PC-3 (cell line): ENCODE measurements around the gene KCNH6. TPM values are rescaled to one million over a fixed set of nuclear protein-coding genes. Genes with fewer than 3 reads are reported as not detected.

Experiments used
- ATAC-seq: fragments of 200-7000 bp; cut with Tn5 transposase; 2 replicates; pipeline ENCODE4 v1.9.1; 2020; ENCODE audit warnings: mild to moderate bottlenecking, moderate library complexity
- BruUV-seq: library from RNA; stranded (reverse); fragments of 400-500 nt; replicated peaks from 2 replicates; lab custom pipeline; 2021; lab: Mats Ljungman, UMichigan
- CTCF ChIA-PET: fragments of 300-600 bp; sonication (Branson Sonifier 250); formaldehyde crosslinking; loops from one replicate; lab custom pipeline; 2022; ENCODE audit warnings: antibody characterized with exemption; lab: Charles Lee
- POLR2A ChIA-PET: fragments of 300-600 bp; sonication (Branson Sonifier 250); formaldehyde crosslinking; loops from one replicate; lab custom pipeline; 2022; ENCODE audit warnings: antibody characterized with exemption; ENCODE audit not compliant: unreplicated experiment; lab: Charles Lee
- DNase-seq: peaks from one replicate; pipeline ENCODE4 v3.0.0-alpha.2; 2015
- H2AFZ ChIP-seq: fragments of 300-600 bp; sonication (generic); 2 replicates; pipeline ENCODE4 v1.6.0; 2016; ENCODE audit warnings: antibody characterized with exemption, low read length
- H3F3A ChIP-seq: fragments of 300-600 bp; sonication (generic); one replicate; pipeline ENCODE4 v1.6.0; 2017; ENCODE audit warnings: antibody characterized with exemption, low read length, control low read depth, mild to moderate bottlenecking; ENCODE audit not compliant: unreplicated experiment
- H3K27ac ChIP-seq: fragments of 300-600 bp; sonication (generic); 2 replicates; pipeline ENCODE4 v1.5.1; 2016; ENCODE audit warnings: mild to moderate bottlenecking, low read length
- H3K27me3 ChIP-seq: fragments of 300-600 bp; sonication (generic); 2 replicates; pipeline ENCODE4 v1.6.1; 2016; ENCODE audit warnings: low read length, mixed read lengths
- H3K36me3 ChIP-seq: fragments of 300-600 bp; sonication (generic); 2 replicates; pipeline ENCODE4 v1.6.1; 2016; ENCODE audit warnings: low read depth, mixed run types, low read length, mixed read lengths
- H3K4me1 ChIP-seq: fragments of 300-600 bp; sonication (generic); 2 replicates; pipeline ENCODE4 v1.5.1; 2016; ENCODE audit warnings: low read length; ENCODE audit not compliant: insufficient read depth
- H3K4me2 ChIP-seq: fragments of 300-600 bp; sonication (generic); 2 replicates; pipeline ENCODE4 v1.6.0; 2016; ENCODE audit warnings: low read length
- H3K4me3 ChIP-seq: fragments of 300-600 bp; sonication (generic); 2 replicates; pipeline ENCODE4 v1.5.1; 2016; ENCODE audit warnings: mild to moderate bottlenecking, low read length, mixed read lengths
- H3K79me2 ChIP-seq: fragments of 300-600 bp; sonication (generic); 2 replicates; pipeline ENCODE4 v1.6.1; 2017; ENCODE audit warnings: low read length, mixed read lengths
- H3K9ac ChIP-seq: fragments of 300-600 bp; sonication (generic); 2 replicates; pipeline ENCODE4 v1.6.0; 2016; ENCODE audit warnings: mild to moderate bottlenecking, low read length
- H3K9me2 ChIP-seq: fragments of 300-600 bp; sonication (generic); replicated peaks from 2 replicates; pipeline ENCODE4 v1.6.1; 2016; ENCODE audit warnings: mixed run types, low read length, mixed read lengths
- H3K9me3 ChIP-seq: fragments of 300-600 bp; sonication (generic); 2 replicates; pipeline ENCODE4 v1.6.1; 2016; ENCODE audit warnings: low read length, mixed read lengths
- H4K20me1 ChIP-seq: fragments of 300-600 bp; sonication (generic); 2 replicates; pipeline ENCODE4 v1.6.1; 2016; ENCODE audit warnings: low read length, mixed read lengths
- CTCF ChIP-seq: fragments of 300-600 bp; sonication (generic); conservative IDR thresholded peaks from 2 replicates; pipeline ENCODE4 v1.5.1; 2017; ENCODE audit warnings: antibody characterized with exemption, low read depth, mild to moderate bottlenecking, low read length
- EZH2 ChIP-seq: fragments of 300-600 bp; sonication (generic); IDR thresholded peaks from one replicate; pipeline ENCODE4 v1.6.1; 2017; ENCODE audit warnings: antibody characterized with exemption, mild to moderate bottlenecking, low read length; ENCODE audit not compliant: unreplicated experiment
- EZH2phosphoT487 ChIP-seq: fragments of 300-600 bp; sonication (generic); IDR thresholded peaks from 2 replicates; pipeline ENCODE4 v1.6.1; 2018; ENCODE audit warnings: mild to moderate bottlenecking, antibody characterized with exemption, low read length, borderline replicate concordance
- intact Hi-C: fragments of 100-400 bp; cut with micrococcal nuclease; formaldehyde crosslinking; loops from 2 replicates; pipeline ENCODE4 v1.9.0; 2023
- total RNA-seq: library from RNA; depleted of rRNA; stranded (reverse); fragments of >200 nt; gene quantifications from 2 replicates; pipeline ENCODE4 v1.2.3, GENCODE V29; 2014

KCNH6 gene
- total RNA-seq, 1 experiment from 2014 or later = not detected

GRCh38 chr17:63552211-63552610 lies 29.1 kb downstream of the KCNH6 start:
- no TSS peak for BruUV-seq
- peak overlapping the region; percentile 89 for H3K4me3 ChIP-seq
- no peaks in the 10 kb centered on the region for H3K9me2 ChIP-seq
- H3K9ac ChIP-seq = peak overlapping the region; percentile 94
- no peak overlapping the region for H3K27ac ChIP-seq
- ATAC-seq (no peak), DNase-seq (no peak)
- peak overlapping the region; percentile 88 for H3K4me2 ChIP-seq
- ChIA-PET CTCF (interaction anchor here (0.6 kb wide), 1 partner anchor 60 kb away, joined by 4 read pairs; no protein-coding TSS in a partner anchor), POLR2A (no interaction called here)
- H3K27me3 ChIP-seq = no peaks in the 10 kb centered on the region
- H2AFZ ChIP-seq = no peak overlapping the region
- peaks cover 38% of the 10 kb centered on the region for H4K20me1 ChIP-seq
- H3F3A ChIP-seq = no peaks in the 10 kb centered on the region
- peaks cover 78% of the 10 kb centered on the region for H3K79me2 ChIP-seq
- H3K36me3 ChIP-seq = peaks cover 4% of the 10 kb centered on the region; the same call in 1 of the 2 replicates
- intact Hi-C loops = loop anchor here (5.0 kb wide), 1 partner anchor 125 kb away; no protein-coding TSS in a partner anchor
- peaks cover 22% of the 10 kb centered on the region for H3K4me1 ChIP-seq
- TF ChIP-seq CTCF = no peak
- TF ChIP-seq EZH2 = no peak
- TF ChIP-seq EZH2phosphoT487 = no peak
- H3K9me3 ChIP-seq = no peaks in the 10 kb centered on the region

DNA sequence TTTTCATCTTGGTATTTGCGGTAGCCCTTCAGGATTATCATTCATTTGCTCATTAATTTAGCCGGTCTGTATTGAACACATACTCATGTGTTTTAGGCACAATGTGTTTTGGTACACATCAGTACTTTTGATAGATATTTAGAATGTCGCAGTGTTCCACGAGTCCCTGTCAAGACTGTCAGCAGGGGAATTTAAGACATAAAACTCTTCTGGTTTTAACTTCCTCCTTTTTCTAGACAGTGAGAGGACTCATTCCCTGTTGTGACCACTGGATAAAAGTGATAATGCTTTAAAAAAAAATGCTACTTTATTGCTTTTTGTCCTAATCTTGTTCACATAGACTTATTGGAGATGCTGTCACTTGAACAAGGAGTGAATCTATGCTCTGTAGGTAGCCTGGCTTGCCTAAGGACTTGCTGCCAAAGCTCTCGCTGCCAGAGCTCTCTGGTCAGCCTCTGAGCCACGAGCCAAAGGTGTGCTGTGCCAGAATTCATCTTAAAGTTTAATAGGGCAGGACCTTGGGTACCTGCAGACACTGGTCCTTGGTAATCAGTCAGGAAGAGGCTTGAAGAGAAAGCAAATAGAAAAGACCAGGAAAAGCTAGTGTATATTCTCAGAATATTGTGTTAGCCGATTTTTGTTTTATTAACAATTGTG lies 32.5 kb downstream of the KCNH6 start:
- BruUV-seq = no TSS peak
- Histone ChIP-seq H3K27me3 (no peaks in the 10 kb centered on the region), H3K4me3 (no peak overlapping the region), H3K9ac (no peak overlapping the region), H3K4me2 (no peak overlapping the region), H3K4me1 (peaks cover 15% of the 10 kb centered on the region), H3K79me2 (peaks cover 97% of the 10 kb centered on the region), H3F3A (no peaks in the 10 kb centered on the region), H4K20me1 (peaks cover 50% of the 10 kb centered on the region), H3K9me3 (no peaks in the 10 kb centered on the region), H3K36me3 (peaks cover 4% of the 10 kb centered on the region; the same call in 1 of the 2 replicates), H3K27ac (no peak overlapping the region), H3K9me2 (no peaks in the 10 kb centered on the region), H2AFZ (no peak overlapping the region)
- CTCF ChIA-PET = interaction anchor here (0.5 kb wide), 1 partner anchor 135 kb away, joined by 3 read pairs; no protein-coding TSS in a partner anchor
- TF ChIP-seq CTCF = no peak
- no peak for TF ChIP-seq EZH2phosphoT487
- no peak for TF ChIP-seq EZH2
- intact Hi-C loops = no loop called here
- DNase-seq (no peak), ATAC-seq (no peak)
- POLR2A ChIA-PET = no interaction called here

GRCh38 chr17:63557416-63557815 lies 34.3 kb downstream of the KCNH6 start:
- no TSS peak for BruUV-seq
- Histone ChIP-seq H3K4me3 (no peak overlapping the region), H3K27ac (no peak overlapping the region), H4K20me1 (peaks cover 44% of the 10 kb centered on the region), H2AFZ (no peak overlapping the region), H3K9me3 (no peaks in the 10 kb centered on the region), H3K27me3 (no peaks in the 10 kb centered on the region), H3K4me2 (no peak overlapping the region), H3K4me1 (peaks cover 11% of the 10 kb centered on the region), H3K36me3 (peaks cover 4% of the 10 kb centered on the region; the same call in 1 of the 2 replicates), H3K9me2 (no peaks in the 10 kb centered on the region), H3F3A (no peaks in the 10 kb centered on the region), H3K9ac (no peak overlapping the region), H3K79me2 (peaks cover 96% of the 10 kb centered on the region)
- TF ChIP-seq EZH2phosphoT487 (no peak), EZH2 (no peak), CTCF (no peak)
- no peak for DNase-seq
- ChIA-PET POLR2A (no interaction called here), CTCF (no interaction called here)
- intact Hi-C loops = no loop called here
- ATAC-seq = no peak
